HG03060 (cell line): ENCODE data around the gene LIPA.

Source experiments
- ATAC-seq: cut with Tn5 transposase; IDR thresholded peaks from one replicate; pipeline ENCODE4 v1.9.1; 2021; ENCODE audit warnings: low read depth, moderate number of reproducible peaks; ENCODE audit not compliant: unreplicated experiment

LIPA gene

GRCh38 chr10:89241486-89242344, 9.9 kb downstream of the LIPA start:
- ATAC-seq, result no peak

- ATAC-seq, result no peak
Measured at GRCh38 chr10:89241026-89241425, 10.5 kb downstream of the LIPA start.

- no peak for ATAC-seq
Measured at GRCh38 chr10:89240519-89240918, 11.1 kb downstream of the LIPA start.

GRCh38 chr10:89238956-89239644, 12.5 kb downstream of the LIPA start:
- no peak for ATAC-seq

GRCh38 chr10:89237849-89238248, 13.7 kb downstream of the LIPA start:
- ATAC-seq, result no peak

GRCh38 chr10:89236226-89236797, 15.3 kb downstream of the LIPA start:
- no peak for ATAC-seq

- no peak for ATAC-seq
Measured at GRCh38 chr10:89235073-89235798, 16.3 kb downstream of the LIPA start.

GRCh38 chr10:89233033-89233432, 18.5 kb downstream of the LIPA start:
- ATAC-seq, result no peak

- ATAC-seq, result no peak
Measured at GRCh38 chr10:89228962-89229361, 22.6 kb downstream of the LIPA start.

- no peak for ATAC-seq
Measured at GRCh38 chr10:89228146-89228545, 23.4 kb downstream of the LIPA start.

GRCh38 chr10:89226891-89227290, 24.7 kb downstream of the LIPA start:
- ATAC-seq, result no peak

GRCh38 chr10:89224739-89225443, 26.7 kb downstream of the LIPA start:
- ATAC-seq, result no peak

- no peak for ATAC-seq
Measured at GRCh38 chr10:89221919-89222318, 29.7 kb downstream of the LIPA start.

GRCh38 chr10:89219513-89220218, 31.9 kb downstream of the LIPA start:
- no peak for ATAC-seq

GRCh38 chr10:89217057-89217990, 34.3 kb downstream of the LIPA start:
- ATAC-seq, result no peak

GRCh38 chr10:89216056-89216455, 35.5 kb downstream of the LIPA start:
- ATAC-seq, result no peak

- no peak for ATAC-seq
Measured at GRCh38 chr10:89215511-89215910, 36.1 kb downstream of the LIPA start.

- ATAC-seq, result no peak
Measured at GRCh38 chr10:89214566-89215165, 36.9 kb downstream of the LIPA start.
